OCI-LY7 (cell line): ENCODE measurements around the gene POLR2L.

Experiments
- EZH2phosphoT487 ChIP-seq: fragments of 200-600 bp; sonication (generic); IDR thresholded peaks from 2 replicates; pipeline ENCODE4 v1.6.1; 2018; ENCODE audit warnings: low read depth, borderline replicate concordance, mild to moderate bottlenecking, mixed run types, antibody characterized with exemption, low read length, moderate library complexity, mixed read lengths
- TF ChIP-seq, protein P1 (sequence below): fragments of 200-600 bp; sonication (generic); conservative IDR thresholded peaks from 2 replicates; pipeline ENCODE4 v1.5.1; 2014; ENCODE audit warnings: mild to moderate bottlenecking, antibody characterized with exemption, low read length, moderate library complexity, mixed read lengths

- TF ChIP-seq, protein P1, sequence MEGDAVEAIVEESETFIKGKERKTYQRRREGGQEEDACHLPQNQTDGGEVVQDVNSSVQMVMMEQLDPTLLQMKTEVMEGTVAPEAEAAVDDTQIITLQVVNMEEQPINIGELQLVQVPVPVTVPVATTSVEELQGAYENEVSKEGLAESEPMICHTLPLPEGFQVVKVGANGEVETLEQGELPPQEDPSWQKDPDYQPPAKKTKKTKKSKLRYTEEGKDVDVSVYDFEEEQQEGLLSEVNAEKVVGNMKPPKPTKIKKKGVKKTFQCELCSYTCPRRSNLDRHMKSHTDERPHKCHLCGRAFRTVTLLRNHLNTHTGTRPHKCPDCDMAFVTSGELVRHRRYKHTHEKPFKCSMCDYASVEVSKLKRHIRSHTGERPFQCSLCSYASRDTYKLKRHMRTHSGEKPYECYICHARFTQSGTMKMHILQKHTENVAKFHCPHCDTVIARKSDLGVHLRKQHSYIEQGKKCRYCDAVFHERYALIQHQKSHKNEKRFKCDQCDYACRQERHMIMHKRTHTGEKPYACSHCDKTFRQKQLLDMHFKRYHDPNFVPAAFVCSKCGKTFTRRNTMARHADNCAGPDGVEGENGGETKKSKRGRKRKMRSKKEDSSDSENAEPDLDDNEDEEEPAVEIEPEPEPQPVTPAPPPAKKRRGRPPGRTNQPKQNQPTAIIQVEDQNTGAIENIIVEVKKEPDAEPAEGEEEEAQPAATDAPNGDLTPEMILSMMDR, result no peak
- TF ChIP-seq EZH2phosphoT487, result no peak
These were observed 27.2 kb upstream of the POLR2L start for GRCh38 chr11:869399-870126.
